RWPE1 (cell line): Measurements from ENCODE around the gene MAGOH.

Experiments used
- CTCF ChIA-PET: fragments of 350-600 bp; sonication (Branson Sonifier 250); formaldehyde crosslinking; extraction: SDS; loops from one replicate; lab custom pipeline; 2021; lab: Yijun Ruan, JAX
- POLR2A ChIA-PET: fragments of 400-600 bp; formaldehyde crosslinking; extraction: SDS; loops from one replicate; lab custom pipeline; 2020; ENCODE audit warnings: antibody characterized with exemption; ENCODE audit not compliant: low non-redundant PET; lab: Yijun Ruan, JAX
- DNase-seq: peaks from one replicate; pipeline ENCODE4 v3.0.0; 2012; ENCODE audit warnings: low spot score
- H3K27ac ChIP-seq: fragments of 450-650 bp; 2 replicates; pipeline ENCODE4 v1.5.1; 2017
- TF ChIP-seq, protein P1 (sequence below): fragments of 450-650 bp; conservative IDR thresholded peaks from 2 replicates; pipeline ENCODE4 v1.5.1; 2017; ENCODE audit warnings: low read depth, mild to moderate bottlenecking

The MAGOH gene

DNA sequence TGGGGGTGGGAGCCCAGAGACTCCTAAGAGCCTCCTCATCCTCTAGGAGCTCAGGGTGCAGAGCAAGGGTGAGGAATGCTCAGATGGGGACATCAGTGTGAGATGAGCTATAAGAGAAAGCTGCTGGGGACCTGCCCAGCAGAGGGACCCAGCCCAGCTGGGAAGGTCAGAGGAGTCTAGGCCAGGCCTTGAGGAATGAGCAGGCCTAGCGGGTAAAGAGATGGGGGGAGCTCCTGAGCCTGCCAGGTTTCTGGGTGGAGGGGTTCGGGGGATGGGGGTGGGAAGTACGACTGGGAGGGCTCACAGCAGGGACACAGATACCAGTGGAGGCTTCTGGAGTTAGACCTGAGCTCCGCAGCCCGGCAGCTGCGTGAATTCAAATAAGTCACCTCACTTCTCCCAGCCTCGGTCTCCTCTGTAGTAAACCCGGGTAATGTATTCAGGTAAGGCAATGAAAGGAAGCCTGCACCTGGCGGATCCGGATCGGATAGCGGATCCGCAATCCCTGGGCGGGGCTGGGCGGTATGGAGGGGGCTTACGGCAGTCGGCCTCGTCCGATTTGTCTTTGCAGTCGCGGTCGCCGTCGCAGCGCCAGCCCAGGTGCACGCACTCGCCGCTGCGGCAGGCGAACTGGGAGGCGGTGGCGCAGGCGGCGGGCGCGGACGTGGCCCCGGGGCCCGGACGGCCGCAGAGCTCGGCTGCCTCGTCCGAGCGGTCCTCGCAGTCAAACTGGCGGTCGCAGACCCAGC lies 38.0 kb upstream of the MAGOH start:
- no peak for DNase-seq
- TF ChIP-seq, protein P1, sequence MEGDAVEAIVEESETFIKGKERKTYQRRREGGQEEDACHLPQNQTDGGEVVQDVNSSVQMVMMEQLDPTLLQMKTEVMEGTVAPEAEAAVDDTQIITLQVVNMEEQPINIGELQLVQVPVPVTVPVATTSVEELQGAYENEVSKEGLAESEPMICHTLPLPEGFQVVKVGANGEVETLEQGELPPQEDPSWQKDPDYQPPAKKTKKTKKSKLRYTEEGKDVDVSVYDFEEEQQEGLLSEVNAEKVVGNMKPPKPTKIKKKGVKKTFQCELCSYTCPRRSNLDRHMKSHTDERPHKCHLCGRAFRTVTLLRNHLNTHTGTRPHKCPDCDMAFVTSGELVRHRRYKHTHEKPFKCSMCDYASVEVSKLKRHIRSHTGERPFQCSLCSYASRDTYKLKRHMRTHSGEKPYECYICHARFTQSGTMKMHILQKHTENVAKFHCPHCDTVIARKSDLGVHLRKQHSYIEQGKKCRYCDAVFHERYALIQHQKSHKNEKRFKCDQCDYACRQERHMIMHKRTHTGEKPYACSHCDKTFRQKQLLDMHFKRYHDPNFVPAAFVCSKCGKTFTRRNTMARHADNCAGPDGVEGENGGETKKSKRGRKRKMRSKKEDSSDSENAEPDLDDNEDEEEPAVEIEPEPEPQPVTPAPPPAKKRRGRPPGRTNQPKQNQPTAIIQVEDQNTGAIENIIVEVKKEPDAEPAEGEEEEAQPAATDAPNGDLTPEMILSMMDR = no peak
- H3K27ac ChIP-seq = no peak overlapping the region
- ChIA-PET POLR2A (no interaction called here), CTCF (interaction anchor here (3.5 kb wide), 1 partner anchor 117 kb away, joined by 16 read pairs; no protein-coding TSS in a partner anchor)

DNA sequence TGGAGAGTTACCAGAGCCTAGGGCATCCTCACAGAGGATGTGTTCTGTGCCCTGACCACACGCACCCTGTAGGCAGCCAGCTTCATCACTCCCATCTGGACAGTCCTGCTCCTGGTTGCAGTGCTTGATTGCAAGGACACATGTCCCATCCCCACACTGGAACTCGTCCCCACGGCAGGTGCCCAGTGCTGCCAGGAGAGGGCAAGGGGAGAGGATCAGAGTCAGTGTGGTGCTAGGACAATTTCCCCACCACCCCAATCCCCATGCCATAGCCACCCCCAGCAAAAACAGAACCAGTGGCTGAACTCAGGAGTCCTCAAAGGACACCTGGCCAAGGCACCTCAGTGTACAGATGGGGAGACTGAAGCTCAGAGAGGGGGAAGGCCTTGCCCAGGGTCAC lies 37.2 kb upstream of the MAGOH start:
- ChIA-PET POLR2A (no interaction called here), CTCF (interaction anchor here (0.7 to 3.5 kb wide), 2 partner anchors 97 to 118 kb away, joined by 3 to 16 read pairs; no protein-coding TSS in a partner anchor)
- no peak for DNase-seq
- TF ChIP-seq, protein P1 = no peak
- H3K27ac ChIP-seq = no peak overlapping the region

DNA sequence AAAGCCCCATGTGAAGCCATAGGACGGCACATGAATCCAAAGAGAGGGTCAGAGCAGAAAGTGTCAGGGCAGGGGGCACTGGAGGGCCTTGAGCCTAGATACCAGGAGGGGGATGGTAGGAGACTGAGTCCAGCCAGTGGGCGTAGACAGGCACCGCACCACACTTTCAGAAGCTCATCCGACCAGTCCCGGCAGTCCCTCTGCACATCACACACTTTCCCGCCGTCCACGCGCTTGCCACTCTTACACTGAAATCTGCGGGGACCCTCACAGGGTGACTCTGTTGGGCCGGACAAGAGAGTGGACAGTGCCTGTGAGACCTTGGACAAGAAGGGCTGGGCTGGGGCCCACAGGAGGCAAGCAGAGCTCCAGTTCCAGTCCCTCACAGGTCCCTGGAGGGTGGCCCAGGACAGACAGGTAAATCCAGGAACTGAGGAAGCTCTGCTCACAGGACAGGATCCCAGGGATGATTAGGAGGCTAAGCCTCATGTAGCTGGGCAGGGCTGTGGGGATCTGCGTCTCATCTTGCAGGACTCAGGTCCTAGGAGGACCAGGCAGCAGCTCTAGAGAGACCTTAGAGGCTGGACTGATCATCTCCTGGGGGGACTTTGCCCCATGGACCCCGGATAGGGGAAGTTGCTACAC lies 36.3 kb upstream of the MAGOH start:
- ChIA-PET CTCF (interaction anchor here (0.7 to 3.5 kb wide), 2 partner anchors 98 to 119 kb away, joined by 3 to 16 read pairs; no protein-coding TSS in a partner anchor), POLR2A (interaction anchor here (0.7 kb wide), 1 partner anchor 8 kb away, joined by 3 read pairs; no protein-coding TSS in a partner anchor)
- peak overlapping the region; percentile 44 for H3K27ac ChIP-seq
- DNase-seq = no peak
- TF ChIP-seq, protein P1 = no peak

DNA sequence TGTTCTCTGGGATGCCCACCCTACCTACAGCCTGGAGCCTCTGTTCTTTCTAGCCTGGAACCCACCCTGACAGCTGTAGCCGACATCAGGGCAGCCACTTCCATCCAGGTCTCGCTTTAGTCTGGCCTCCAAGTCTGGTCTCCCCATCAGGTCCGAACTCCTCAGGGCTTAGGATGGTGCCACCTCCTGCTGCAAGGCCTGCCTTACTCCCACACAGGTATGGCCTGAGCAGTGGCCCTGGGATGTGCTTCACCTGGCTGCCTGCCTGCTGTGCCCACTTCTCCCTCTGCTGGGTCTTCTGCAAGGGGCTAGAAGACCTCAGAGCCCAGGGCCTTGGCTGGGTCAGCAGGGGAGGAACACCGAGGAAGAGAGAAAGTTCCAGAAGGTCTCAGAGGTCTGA lies 35.7 kb upstream of the MAGOH start:
- TF ChIP-seq, protein P1 = no peak
- CTCF ChIA-PET = interaction anchor here (3.5 kb wide), 1 partner anchor 119 kb away, joined by 16 read pairs; no protein-coding TSS in a partner anchor
- DNase-seq = no peak
- peak overlapping the region; percentile 44 for H3K27ac ChIP-seq
- POLR2A ChIA-PET = interaction anchor here (0.7 kb wide), 1 partner anchor 8 kb away, joined by 3 read pairs; no protein-coding TSS in a partner anchor

DNA sequence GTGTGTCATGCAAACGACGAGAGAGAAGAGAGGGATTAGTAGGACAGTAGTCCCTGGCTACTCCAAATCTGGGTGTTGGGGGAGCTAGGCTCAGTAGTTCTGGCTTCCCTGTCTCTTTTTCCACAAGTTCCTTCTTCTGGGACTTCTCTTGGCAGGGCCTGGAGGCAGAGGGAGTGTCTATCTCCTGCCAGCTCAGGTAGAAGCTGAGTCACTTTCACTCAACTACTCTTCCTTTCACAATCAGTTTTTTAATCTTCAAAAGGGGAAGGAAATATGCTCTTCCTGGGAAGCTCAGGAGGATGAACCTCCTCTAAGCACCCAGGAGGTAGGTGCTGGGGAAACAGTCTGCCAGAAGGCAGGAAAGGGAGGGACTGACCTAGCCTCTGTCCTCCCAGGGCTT lies 35.2 kb upstream of the MAGOH start:
- peak overlapping the region; percentile 44 for H3K27ac ChIP-seq
- POLR2A ChIA-PET = no interaction called here
- DNase-seq = peak; percentile 68
- CTCF ChIA-PET = interaction anchor here (3.5 kb wide), 1 partner anchor 120 kb away, joined by 16 read pairs; no protein-coding TSS in a partner anchor
- TF ChIP-seq, protein P1 = no peak

DNA sequence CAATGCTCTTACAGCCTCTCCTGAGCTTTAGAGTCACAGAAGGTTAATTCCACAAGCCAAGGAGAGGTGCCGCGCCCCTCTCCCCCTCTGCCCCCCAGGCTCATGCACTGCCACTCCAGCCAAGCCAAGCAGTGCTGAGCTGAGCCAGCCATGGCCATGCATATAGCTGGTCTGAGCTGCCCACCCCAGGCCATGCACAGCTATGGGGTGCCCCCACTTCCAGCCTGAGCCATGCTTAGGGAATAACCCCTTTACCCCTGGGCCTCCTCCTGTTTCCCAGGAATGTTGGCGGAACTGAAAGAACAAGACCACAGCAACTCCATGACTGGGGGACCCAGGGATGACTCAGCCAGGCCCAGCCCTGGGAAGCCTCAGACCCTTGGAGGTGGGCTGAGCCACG lies 34.0 kb upstream of the MAGOH start:
- ChIA-PET POLR2A (no interaction called here), CTCF (interaction anchor here (0.7 kb wide), 1 partner anchor 121 kb away, joined by 3 read pairs; no protein-coding TSS in a partner anchor)
- TF ChIP-seq, protein P1 = no peak
- H3K27ac ChIP-seq = no peak overlapping the region
- DNase-seq = no peak
